GM21619 (cell line): ENCODE results near the gene TCERG1.

Experiments used
- ATAC-seq: cut with Tn5 transposase; IDR thresholded peaks from one replicate; pipeline ENCODE4 v1.9.1; 2021; ENCODE audit not compliant: unreplicated experiment

TCERG1 gene

GRCh38 chr5:146451411-146451810 is 4.3 kb downstream of the TCERG1 start:
- no peak for ATAC-seq

- no peak for ATAC-seq
Observed at GRCh38 chr5:146457431-146457830, 10.3 kb downstream of the TCERG1 start.

GRCh38 chr5:146458894-146459293 is 11.8 kb downstream of the TCERG1 start:
- ATAC-seq: no peak

- ATAC-seq: no peak
Observed at GRCh38 chr5:146461319-146461718, 14.2 kb downstream of the TCERG1 start.

GRCh38 chr5:146463446-146463845 is 16.3 kb downstream of the TCERG1 start:
- no peak for ATAC-seq

GRCh38 chr5:146466521-146467349 is 19.6 kb downstream of the TCERG1 start:
- no peak for ATAC-seq

- no peak for ATAC-seq
Observed at GRCh38 chr5:146467760-146468159, 20.6 kb downstream of the TCERG1 start.

GRCh38 chr5:146474065-146474464 is 26.9 kb downstream of the TCERG1 start:
- ATAC-seq: no peak

- no peak for ATAC-seq
Observed at GRCh38 chr5:146475190-146475780, 28.2 kb downstream of the TCERG1 start.

- no peak for ATAC-seq
Observed at GRCh38 chr5:146475906-146476305, 28.8 kb downstream of the TCERG1 start.

GRCh38 chr5:146482775-146483174 is 35.6 kb downstream of the TCERG1 start:
- no peak for ATAC-seq

GRCh38 chr5:146484714-146485391 is 37.7 kb downstream of the TCERG1 start:
- no peak for ATAC-seq

GRCh38 chr5:146490089-146490843 is 43.1 kb downstream of the TCERG1 start:
- no peak for ATAC-seq

GRCh38 chr5:146494656-146495055 is 47.5 kb downstream of the TCERG1 start:
- ATAC-seq: no peak

GRCh38 chr5:146499680-146500079 is 52.5 kb downstream of the TCERG1 start:
- ATAC-seq: no peak

GRCh38 chr5:146507428-146507827 is 60.3 kb downstream of the TCERG1 start:
- ATAC-seq: no peak

- no peak for ATAC-seq
Observed at GRCh38 chr5:146510559-146511125, 63.5 kb downstream of the TCERG1 start.

- no peak for ATAC-seq
Observed at GRCh38 chr5:146513462-146513861, 66.3 kb downstream of the TCERG1 start.

- no peak for ATAC-seq
Observed at GRCh38 chr5:146514575-146514974, 67.4 kb downstream of the TCERG1 start.

- no peak for ATAC-seq
Observed at GRCh38 chr5:146515473-146516150, 68.5 kb downstream of the TCERG1 start.

GRCh38 chr5:146516151-146516475 is 69.0 kb downstream of the TCERG1 start, which contains the start of gene GPR151:
TSS of gene GPR151 (minus strand) at chr5:146516190. CDS start at chr5:146516113, 77 bp downstream.
- ATAC-seq: no peak
